HCT116 (cell line): Measurements from ENCODE around the gene SNX13. TPM values are rescaled to one million over a fixed set of nuclear protein-coding genes. Genes with fewer than 3 reads are reported as not detected.

Experiments
- ATAC-seq: fragments of 200-7000 bp; cut with Tn5 transposase; 2 replicates; pipeline ENCODE4 v1.9.1; 2020; ENCODE audit warnings: mild to moderate bottlenecking, moderate library complexity
- BruUV-seq: library from RNA; stranded (reverse); fragments of 400-500 nt; replicated peaks from 2 replicates; lab custom pipeline; 2021; lab: Mats Ljungman, UMichigan
- CTCF ChIA-PET: fragments of 300-600 bp; sonication (Branson Sonifier 250); formaldehyde crosslinking; loops from one replicate; lab custom pipeline; 2021; ENCODE audit warnings: antibody characterized with exemption; lab: Charles Lee
- POLR2A ChIA-PET: fragments of 300-600, 350-600 bp; sonication (Branson Sonifier 250); formaldehyde crosslinking; loops from one replicate; lab custom pipeline; 2021; ENCODE audit warnings: antibody characterized with exemption; lab: Charles Lee
- RAD21 ChIA-PET, 2 experiments: fragments of 300-600 bp; sonication (Branson Sonifier 250); formaldehyde crosslinking; loops; one replicate each; lab custom pipeline; 2023; ENCODE audit warnings: low total read pairs in 2 of 2; ENCODE audit not compliant: uncharacterized antibody in 2 of 2, unreplicated experiment in 2 of 2, low non-redundant PET in 1 of 2; lab: Charles Lee
- DNase-seq: peaks from one replicate; pipeline ENCODE4 v3.0.0-alpha.2; 2010; ENCODE audit warnings: low read depth, low spot score
- H2AFZ ChIP-seq: fragments of 200-600 bp; shearing (Covaris generic), sonication (generic); 2 replicates; pipeline ENCODE4 v1.6.1; 2017; ENCODE audit warnings: low read depth, mixed run types, mixed read lengths, antibody characterized with exemption, low read length; ENCODE audit not compliant: poor library complexity, severe bottlenecking
- H3K27ac ChIP-seq: 2 replicates; pipeline ENCODE4 v1.5.1; 2012; ENCODE audit warnings: low read depth, low read length
- H3K27me3 ChIP-seq: fragments of 200-600 bp; sonication (generic); 2 replicates; pipeline ENCODE4 v1.6.1; 2016; ENCODE audit warnings: mixed run types, low read length, mixed read lengths; ENCODE audit not compliant: insufficient read depth
- H3K36me3 ChIP-seq, 2 experiments: fragments of 200-500 bp in 1 of 2; fragments of 200-600 bp in 1 of 2; sonication (Bioruptor generic) in 1 of 2; sonication (generic) in 1 of 2; 2 replicates each; pipeline versions ENCODE4 v1.5.1 to v1.6.1; 2014 to 2016; ENCODE audit warnings: low read length in 2 of 2, inconsistent platforms in 1 of 2, mixed read lengths in 1 of 2, mixed run types in 1 of 2; ENCODE audit not compliant: insufficient read depth in 2 of 2, control insufficient read depth in 1 of 2
- H3K4me1 ChIP-seq, 2 experiments: fragments of 200-600 bp in 1 of 2; sonication (generic) in 1 of 2; 2 replicates each; pipeline versions ENCODE4 v1.5.1 to v1.6.1; 2012 to 2017; ENCODE audit warnings: low read length in 2 of 2, inconsistent platforms in 1 of 2, mild to moderate bottlenecking in 1 of 2, mixed read lengths in 1 of 2, mixed run types in 1 of 2, moderate library complexity in 1 of 2; ENCODE audit not compliant: insufficient read depth in 2 of 2, control insufficient read depth in 1 of 2
- H3K4me2 ChIP-seq: fragments of 200-600 bp; sonication (generic); 2 replicates; pipeline ENCODE4 v1.6.1; 2017; ENCODE audit warnings: mixed run types, low read length, mixed read lengths
- H3K4me3 ChIP-seq, 2 experiments: fragments of 200-600 bp in 1 of 2; sonication (generic) in 1 of 2; replicated peaks in 1 of 2; 2 replicates each; pipeline ENCODE4 v1.5.1; 2011 to 2016; ENCODE audit warnings: low read length in 2 of 2, control low read depth in 1 of 2, low read depth in 1 of 2, mild to moderate bottlenecking in 1 of 2, mixed read lengths in 1 of 2, mixed run types in 1 of 2
- H3K79me2 ChIP-seq: fragments of 200-600 bp; sonication (generic); 2 replicates; pipeline ENCODE4 v1.6.1; 2017; ENCODE audit warnings: mild to moderate bottlenecking, mixed run types, low read length, moderate library complexity, mixed read lengths; ENCODE audit not compliant: insufficient read depth
- H3K9ac ChIP-seq: fragments of 200-600 bp; sonication (generic); 2 replicates; pipeline ENCODE4 v1.6.1; 2016; ENCODE audit warnings: low read length, mixed read lengths
- H3K9me2 ChIP-seq: fragments of 200-600 bp; sonication (generic), shearing (Covaris generic); 2 replicates; pipeline ENCODE4 v1.6.1; 2017; ENCODE audit warnings: mixed run types, mild to moderate bottlenecking, moderate library complexity; ENCODE audit not compliant: insufficient read depth
- H3K9me3 ChIP-seq, 2 experiments: fragments of 200-500 bp in 1 of 2; fragments of 200-600 bp in 1 of 2; sonication (Bioruptor generic) in 1 of 2; sonication (generic) in 1 of 2; 2 replicates each; pipeline ENCODE4 v1.6.1; 2014 to 2017; ENCODE audit warnings: low read length in 2 of 2, mixed read lengths in 2 of 2, inconsistent platforms in 1 of 2, low read depth in 1 of 2, mild to moderate bottlenecking in 1 of 2, mixed run types in 1 of 2, moderate library complexity in 1 of 2; ENCODE audit not compliant: control insufficient read depth in 1 of 2, insufficient read depth in 1 of 2
- H4K20me1 ChIP-seq: fragments of 200-600 bp; sonication (generic), shearing (Covaris generic); 2 replicates; pipeline ENCODE4 v1.6.1; 2017; ENCODE audit warnings: mixed run types, mild to moderate bottlenecking, moderate library complexity; ENCODE audit not compliant: insufficient read depth
- CEBPB ChIP-seq: IDR thresholded peaks from 2 replicates; pipeline ENCODE4 v1.6.1; 2012; ENCODE audit warnings: low read depth
- EGR1 ChIP-seq: IDR thresholded peaks from 2 replicates; pipeline ENCODE4 v1.6.1; 2012; ENCODE audit warnings: low read depth
- ELF1 ChIP-seq: IDR thresholded peaks from 2 replicates; pipeline ENCODE4 v1.6.1; 2012; ENCODE audit warnings: low read depth, borderline replicate concordance
- POLR2A ChIP-seq: IDR thresholded peaks from 2 replicates; pipeline ENCODE4 v1.7.0; 2011; ENCODE audit warnings: borderline replicate concordance; ENCODE audit not compliant: insufficient read depth, insufficient read length; ENCODE audit errors: extremely low read depth
- RAD21 ChIP-seq: IDR thresholded peaks from 2 replicates; pipeline ENCODE4 v1.6.1; 2012; ENCODE audit warnings: low read depth, mild to moderate bottlenecking
- SIN3A ChIP-seq: IDR thresholded peaks from 2 replicates; pipeline ENCODE4 v1.6.1; 2012; ENCODE audit warnings: low read depth
- SP1 ChIP-seq: IDR thresholded peaks from 2 replicates; pipeline ENCODE4 v1.6.1; 2012; ENCODE audit warnings: low read depth
- YY1 ChIP-seq: IDR thresholded peaks from 2 replicates; pipeline ENCODE4 v1.6.1; 2011; ENCODE audit warnings: low read length, low read depth, moderate library complexity, mild to moderate bottlenecking; ENCODE audit not compliant: insufficient replicate concordance; ENCODE audit errors: extremely low read depth
- intact Hi-C: fragments of 100-400 bp; cut with micrococcal nuclease; formaldehyde crosslinking; loops from 2 replicates; pipeline ENCODE4 v1.10.0; 2022
- total RNA-seq: library from RNA; stranded (reverse); gene quantifications from one replicate; pipeline ENCODE4 v1.2.1, GENCODE V29; 2021; ENCODE audit not compliant: unreplicated experiment
- TF ChIP-seq, protein P1 (sequence below): IDR thresholded peaks from 2 replicates; pipeline ENCODE4 v1.6.1; 2012
- TF ChIP-seq, protein P2 (sequence below): IDR thresholded peaks from 2 replicates; pipeline ENCODE4 v1.6.1; 2011; ENCODE audit warnings: mild to moderate bottlenecking, low read length, moderate library complexity; ENCODE audit not compliant: insufficient replicate concordance; ENCODE audit errors: extremely low read depth

SNX13 gene
- total RNA-seq, 1 experiment from 2014 or later: 33.4 TPM

DNA sequence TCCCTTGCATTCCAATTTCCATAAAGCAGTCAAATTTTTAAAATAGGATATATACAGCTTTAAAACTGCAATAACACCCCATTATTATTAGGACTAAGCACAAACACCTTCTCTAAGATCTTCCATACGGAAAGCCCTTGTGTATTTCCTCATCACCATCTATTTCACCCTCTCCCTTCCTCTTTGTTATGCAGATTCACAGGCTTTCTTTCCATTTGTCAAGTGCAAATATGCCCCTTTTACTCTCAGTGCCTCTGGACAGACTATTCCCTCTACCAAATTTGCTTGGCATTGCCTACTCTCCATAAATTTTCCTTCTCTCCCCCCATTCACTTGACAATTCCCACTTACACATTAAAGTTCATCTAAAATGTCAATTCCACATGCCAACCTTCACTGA is 61.7 kb downstream of the SNX13 start:
- Histone ChIP-seq H3K4me3 (no peak overlapping the region), H3K4me1 (no peaks in the 10 kb centered on the region), H3K79me2 (no peaks in the 10 kb centered on the region), H3K36me3 (0 out of 4 replicates have a peak, but pooled peaks cover 0 to under 1% of the 10 kb centered on the region in 2 experiments), H2AFZ (no peak overlapping the region), H3K4me2 (no peak overlapping the region), H3K9ac (no peak overlapping the region), H3K27me3 (no peaks in the 10 kb centered on the region), H4K20me1 (no peaks in the 10 kb centered on the region), H3K27ac (no peak overlapping the region), H3K9me3 (no peaks in the 10 kb centered on the region), H3K9me2 (no peaks in the 10 kb centered on the region)
- no peak for ATAC-seq
- BruUV-seq: no TSS peak
- ChIA-PET CTCF (no interaction called here), RAD21 (no interaction called here), POLR2A (no interaction called here)
- intact Hi-C loops: no loop called here
- DNase-seq: no peak
- TF ChIP-seq CEBPB (no peak), ELF1 (no peak), SIN3A (no peak)
- TF ChIP-seq, protein P1, sequence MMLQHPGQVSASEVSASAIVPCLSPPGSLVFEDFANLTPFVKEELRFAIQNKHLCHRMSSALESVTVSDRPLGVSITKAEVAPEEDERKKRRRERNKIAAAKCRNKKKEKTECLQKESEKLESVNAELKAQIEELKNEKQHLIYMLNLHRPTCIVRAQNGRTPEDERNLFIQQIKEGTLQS: no peak
- TF ChIP-seq, all 23 proteins: peak for 0

DNA sequence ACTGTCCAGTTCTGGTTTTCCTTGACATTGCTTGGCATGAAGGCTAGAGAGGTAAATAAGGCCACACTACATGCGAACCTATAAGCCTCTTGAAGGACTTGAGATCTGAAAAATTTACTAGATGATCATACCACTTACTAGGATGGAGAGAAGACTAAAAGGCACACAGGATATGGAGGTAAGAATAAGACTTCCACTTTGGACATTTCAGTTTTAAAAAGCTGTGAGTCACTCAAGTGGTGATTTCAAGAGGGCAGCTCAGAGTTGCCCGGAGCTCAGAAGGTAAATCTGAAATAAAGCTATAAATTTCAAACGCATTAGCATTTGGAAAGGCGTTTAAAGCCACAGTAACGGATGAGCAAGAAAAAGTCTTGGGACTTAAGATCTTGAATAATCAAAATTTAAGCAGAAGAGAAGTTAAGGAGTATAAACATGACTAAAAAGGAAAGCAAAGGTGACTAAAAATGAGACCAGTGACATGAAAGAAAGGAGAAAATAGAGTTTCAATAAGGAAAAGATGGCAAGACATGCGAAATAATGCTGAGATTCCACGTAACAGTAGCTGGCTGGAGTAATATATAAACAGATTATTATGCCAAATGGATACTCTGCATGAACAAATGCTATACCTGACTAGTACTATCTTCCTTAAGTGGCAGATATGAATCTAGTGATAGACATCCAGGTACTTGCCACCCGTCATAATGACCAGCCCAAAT is 68.3 kb downstream of the SNX13 start:
- Histone ChIP-seq H3K9me2 (no peaks in the 10 kb centered on the region), H2AFZ (no peak overlapping the region), H3K9me3 (no peaks in the 10 kb centered on the region), H3K36me3 (0 out of 4 replicates have a peak, but pooled peaks cover 0 to 2% of the 10 kb centered on the region in 2 experiments), H3K79me2 (no peaks in the 10 kb centered on the region), H3K4me2 (no peak overlapping the region), H3K27ac (no peak overlapping the region), H3K27me3 (no peaks in the 10 kb centered on the region), H3K4me1 (no peaks in the 10 kb centered on the region), H3K9ac (no peak overlapping the region), H4K20me1 (no peaks in the 10 kb centered on the region), H3K4me3 (no peak overlapping the region)
- CTCF ChIA-PET: interaction anchor here (0.6 kb wide), 1 partner anchor 484 kb away, joined by 3 read pairs; no protein-coding TSS in a partner anchor
- POLR2A ChIA-PET: no interaction called here
- DNase-seq (no peak), ATAC-seq (no peak)
- no peak for TF ChIP-seq RAD21
- TF ChIP-seq EGR1: no peak
- TF ChIP-seq, protein P2, sequence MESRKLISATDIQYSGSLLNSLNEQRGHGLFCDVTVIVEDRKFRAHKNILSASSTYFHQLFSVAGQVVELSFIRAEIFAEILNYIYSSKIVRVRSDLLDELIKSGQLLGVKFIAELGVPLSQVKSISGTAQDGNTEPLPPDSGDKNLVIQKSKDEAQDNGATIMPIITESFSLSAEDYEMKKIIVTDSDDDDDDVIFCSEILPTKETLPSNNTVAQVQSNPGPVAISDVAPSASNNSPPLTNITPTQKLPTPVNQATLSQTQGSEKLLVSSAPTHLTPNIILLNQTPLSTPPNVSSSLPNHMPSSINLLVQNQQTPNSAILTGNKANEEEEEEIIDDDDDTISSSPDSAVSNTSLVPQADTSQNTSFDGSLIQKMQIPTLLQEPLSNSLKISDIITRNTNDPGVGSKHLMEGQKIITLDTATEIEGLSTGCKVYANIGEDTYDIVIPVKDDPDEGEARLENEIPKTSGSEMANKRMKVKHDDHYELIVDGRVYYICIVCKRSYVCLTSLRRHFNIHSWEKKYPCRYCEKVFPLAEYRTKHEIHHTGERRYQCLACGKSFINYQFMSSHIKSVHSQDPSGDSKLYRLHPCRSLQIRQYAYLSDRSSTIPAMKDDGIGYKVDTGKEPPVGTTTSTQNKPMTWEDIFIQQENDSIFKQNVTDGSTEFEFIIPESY: no peak
- no peak for TF ChIP-seq YY1
- no peak for TF ChIP-seq POLR2A
- TF ChIP-seq, protein P1: no peak
- no peak for TF ChIP-seq SP1
- BruUV-seq: no TSS peak
- RAD21 ChIA-PET: no interaction called here
- intact Hi-C loops: no loop called here
